Stimulated activated naive CD4-positive, alpha-beta T cell treated with Interleukin-2 at 50 U/mL for 16 hours (primary cell): ENCODE measurements around the gene GRIK4.

Experiments used
- DNase-seq: peaks from one replicate; lab custom pipeline; 2025; lab: John Stamatoyannopoulos, UW

The GRIK4 gene

DNA sequence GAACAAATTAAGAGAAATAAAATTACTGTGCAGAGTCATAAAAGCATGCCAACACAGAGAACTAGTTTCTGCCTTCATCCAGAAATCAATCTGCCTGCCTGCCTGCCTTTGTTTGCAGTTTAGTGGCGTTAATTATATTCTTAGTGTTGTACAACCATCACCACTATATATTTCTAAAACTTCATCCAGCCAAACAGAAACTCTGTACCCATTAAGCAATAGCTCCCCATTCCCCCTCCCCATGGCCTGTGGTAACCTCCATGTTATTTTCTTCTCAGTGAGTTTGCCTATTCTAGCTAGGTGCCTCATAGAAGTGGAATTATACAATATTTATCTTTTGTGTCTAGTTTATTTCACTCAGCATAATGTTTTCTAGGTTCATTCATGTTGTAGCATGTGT is 329.1 kb downstream of the GRIK4 start:
- no peak for DNase-seq

- no peak for DNase-seq
Measured at GRCh38 chr11:120841074-120841473, 329.5 kb downstream of the GRIK4 start.

DNA sequence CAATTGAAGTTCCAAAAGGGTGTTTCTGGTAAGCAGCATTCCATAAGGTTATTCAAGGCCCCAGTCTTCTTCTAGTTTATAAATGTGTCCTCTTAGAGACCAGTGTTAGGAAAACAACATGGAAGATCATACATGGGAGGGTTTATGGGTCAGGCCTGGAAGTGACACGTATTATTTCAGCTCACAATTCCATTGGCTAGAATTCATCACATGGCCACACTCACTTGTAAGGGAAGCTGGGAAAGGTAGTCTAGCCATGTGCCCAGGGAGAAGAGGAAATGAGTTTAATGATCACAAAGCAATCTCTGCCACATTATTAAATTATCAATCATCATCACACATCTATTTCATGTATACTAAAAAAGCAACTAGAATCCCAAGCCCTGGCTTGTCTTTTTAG is 330.6 kb downstream of the GRIK4 start:
- no peak for DNase-seq

- DNase-seq = no peak
Measured at GRCh38 chr11:120853435-120853834, 341.9 kb downstream of the GRIK4 start.

DNA sequence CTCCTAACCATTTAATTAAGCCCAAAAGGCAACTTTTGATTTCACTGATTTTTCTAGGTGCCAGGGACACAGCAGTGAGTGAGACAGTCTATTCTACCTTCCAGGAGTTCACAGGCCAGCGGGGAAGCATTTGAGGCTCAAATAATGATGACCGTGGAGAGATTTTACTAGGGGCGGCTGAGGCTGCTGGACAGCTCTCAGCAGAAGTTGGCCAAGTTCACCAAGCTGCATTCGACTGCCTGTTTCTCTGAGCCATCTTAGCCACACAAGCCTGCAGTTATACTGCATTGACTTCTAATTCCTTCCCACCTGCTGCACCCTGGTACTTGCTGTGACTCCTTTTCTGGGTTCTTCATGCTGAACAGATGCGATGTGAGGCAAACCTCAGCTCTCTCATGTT is 343.4 kb downstream of the GRIK4 start:
- no peak for DNase-seq

- DNase-seq = no peak
Measured at GRCh38 chr11:120857508-120857907, 346.0 kb downstream of the GRIK4 start.

DNA sequence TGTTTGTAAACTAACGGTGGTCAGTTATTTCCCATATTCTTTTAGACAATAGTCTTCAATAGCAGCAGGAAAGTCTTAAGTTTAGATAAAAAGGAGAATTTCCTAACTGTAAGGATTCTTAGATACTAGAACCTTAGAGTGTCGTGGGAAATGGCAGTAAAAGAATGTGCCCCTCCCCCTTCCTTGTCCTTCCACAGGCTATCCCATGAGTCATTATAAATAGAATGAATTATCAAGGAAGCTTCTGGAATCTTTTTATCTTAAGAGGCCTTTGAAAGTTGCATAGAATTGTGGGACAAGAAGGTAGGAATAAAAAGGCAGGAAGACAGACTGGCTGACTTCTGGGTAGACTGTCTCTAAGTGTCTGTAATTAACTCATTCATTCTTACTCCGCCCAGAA is 347.2 kb downstream of the GRIK4 start:
- no peak for DNase-seq

DNA sequence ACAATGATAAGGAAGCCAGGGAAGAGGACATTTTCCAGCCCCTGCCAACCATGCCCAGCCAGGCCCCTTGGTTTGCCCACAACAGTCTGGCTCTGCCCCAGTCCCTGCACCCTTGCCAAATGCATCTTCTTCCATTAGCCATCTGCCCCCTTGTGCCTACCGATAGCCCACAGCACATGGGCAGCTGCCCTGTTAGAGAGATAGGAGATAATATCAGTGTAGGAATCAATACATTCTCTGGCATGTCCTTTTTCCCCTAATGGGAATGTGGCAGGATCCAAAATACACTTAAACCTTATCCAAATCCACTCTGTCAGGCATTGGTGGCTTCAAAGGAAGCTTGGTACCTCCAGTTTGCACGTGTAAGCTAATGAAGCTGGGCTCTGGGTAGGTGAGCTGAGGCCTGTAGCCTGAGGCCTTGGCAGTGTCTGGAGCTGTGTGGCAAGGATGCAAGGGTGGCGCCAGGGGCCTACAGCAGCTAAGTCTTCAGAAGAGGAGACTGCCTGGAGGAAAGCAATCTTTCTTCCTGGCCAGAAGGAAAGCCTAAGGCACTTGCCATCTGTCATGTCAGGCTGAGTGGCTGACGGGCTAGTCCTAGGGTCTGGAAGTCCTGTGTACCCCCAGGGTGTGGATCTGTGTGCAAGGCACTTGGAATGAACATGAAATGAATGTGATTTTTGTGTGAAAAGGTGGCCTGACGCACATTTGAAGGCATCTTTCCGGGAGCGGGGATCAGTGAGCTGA is 348.2 kb downstream of the GRIK4 start:
- DNase-seq = no peak

GRCh38 chr11:120863359-120863758 is 351.8 kb downstream of the GRIK4 start:
- DNase-seq = no peak

DNA sequence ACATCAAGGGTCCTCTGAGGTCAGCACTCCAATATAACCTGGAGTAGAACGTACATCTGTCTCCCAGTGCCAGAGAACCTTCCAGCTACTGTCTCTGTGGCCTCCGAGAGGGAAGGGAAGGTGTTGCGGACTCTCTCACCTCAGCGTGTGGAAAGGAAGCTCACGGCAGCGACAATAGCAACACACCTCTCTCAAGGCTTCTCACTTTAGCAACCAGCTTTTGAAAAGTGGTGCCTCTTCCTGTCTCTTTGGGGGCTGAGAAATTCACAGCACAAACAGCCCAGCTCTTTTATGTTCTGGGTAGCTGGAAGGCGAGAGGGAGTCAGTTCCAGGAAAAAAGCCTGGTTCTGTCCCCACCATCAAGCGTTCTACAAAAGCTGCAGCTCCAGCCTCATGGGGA is 355.5 kb downstream of the GRIK4 start:
- no peak for DNase-seq

DNA sequence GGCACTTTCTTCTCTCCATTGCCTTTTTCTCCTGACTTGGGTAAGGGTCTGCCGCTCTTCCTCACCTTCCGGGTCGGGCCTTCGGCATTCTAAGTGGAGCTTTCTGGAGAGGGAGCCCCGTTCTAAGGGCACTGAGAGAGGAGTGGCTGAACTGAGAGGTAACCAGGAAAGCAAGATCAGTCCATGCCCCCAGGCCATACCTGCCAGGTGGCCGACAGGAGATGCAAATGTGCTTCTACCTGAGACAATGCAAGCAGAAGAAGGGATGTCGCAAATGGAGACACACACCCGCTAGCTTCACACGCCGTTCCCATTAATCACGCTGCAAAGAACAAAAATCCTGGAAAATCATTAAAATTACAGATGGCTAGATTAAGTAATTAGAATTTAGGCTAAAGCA is 356.0 kb downstream of the GRIK4 start:
- no peak for DNase-seq

DNA sequence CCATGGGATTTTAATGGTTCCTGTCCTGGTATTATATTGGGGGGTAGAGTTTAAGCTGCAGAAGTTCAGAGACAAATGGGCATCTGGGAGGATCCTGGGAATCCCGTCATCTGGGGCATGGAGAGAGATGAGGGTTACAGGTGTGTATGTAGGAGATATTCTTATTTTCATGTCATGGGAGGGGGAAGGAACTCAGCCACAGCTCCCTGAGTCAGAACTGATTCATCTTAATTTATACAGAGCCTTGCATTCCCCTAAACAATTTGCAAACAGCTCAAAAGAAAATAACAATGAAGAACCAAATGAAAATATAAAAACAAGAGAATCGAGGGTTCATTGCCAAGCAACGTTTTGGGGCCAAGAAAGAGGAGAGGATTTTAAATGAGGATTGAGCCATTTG is 356.4 kb downstream of the GRIK4 start:
- no peak for DNase-seq

DNA sequence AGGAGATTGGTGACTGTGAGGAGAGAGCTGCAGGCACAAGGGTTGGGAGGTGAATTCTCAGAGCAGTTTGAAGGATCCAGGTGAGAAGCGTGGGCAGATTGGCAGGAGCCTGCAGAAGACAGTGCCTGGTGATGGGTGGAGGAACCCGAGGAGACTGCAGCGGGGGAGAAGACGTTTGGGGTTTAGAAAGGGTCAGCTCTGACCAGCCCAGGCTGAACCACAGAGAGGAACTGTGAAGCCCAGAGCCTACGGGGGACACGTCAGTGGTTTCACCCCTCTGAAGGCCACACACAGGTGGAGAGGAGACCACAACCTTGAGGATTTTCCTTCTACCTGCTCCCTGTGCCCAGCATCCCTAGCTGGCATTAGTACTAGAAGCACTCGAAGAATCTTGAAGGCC is 357.5 kb downstream of the GRIK4 start:
- DNase-seq = no peak

GRCh38 chr11:120869516-120870011 is 358.0 kb downstream of the GRIK4 start:
- no peak for DNase-seq

DNA sequence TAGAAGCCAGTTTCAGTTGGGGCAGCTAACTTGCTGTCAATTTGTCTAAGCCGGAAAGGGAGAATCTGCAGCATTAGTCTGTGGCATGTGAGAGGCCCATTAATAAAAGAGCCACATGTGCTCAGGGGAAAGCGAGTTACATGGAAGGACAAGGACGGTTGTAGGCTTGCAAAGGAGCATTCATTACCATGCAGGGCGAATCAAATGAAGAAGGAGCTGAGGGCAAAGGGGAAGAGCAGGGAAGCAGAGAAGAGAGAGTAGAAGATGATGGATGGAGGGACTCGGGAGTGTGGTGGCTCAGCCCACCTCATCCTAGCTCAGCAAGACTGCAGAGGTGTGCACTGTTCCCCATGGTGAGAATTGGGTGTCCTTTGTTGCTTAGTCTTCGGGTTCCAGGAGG is 359.6 kb downstream of the GRIK4 start:
- DNase-seq = no peak

DNA sequence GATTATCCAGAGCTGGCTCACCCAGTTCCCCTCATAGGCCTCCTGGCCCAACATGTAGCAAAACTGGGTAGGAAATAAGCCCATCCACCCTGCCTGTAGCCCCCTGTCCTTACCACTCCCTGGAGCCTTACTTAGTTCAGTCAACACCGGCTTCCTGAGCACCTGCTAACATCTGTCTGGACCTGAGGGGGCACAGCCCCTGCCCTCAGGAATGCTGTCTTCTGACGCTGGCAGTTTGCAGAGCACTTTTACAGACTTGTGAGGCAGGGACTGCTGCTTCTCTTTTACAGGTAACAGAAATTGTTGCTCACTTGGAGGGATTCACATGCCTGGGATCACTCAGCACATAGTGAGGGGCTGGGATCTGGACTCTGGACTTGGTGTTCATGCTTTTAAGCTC is 360.4 kb downstream of the GRIK4 start:
- no peak for DNase-seq

- no peak for DNase-seq
Measured at GRCh38 chr11:120873966-120874735, 362.6 kb downstream of the GRIK4 start.

DNA sequence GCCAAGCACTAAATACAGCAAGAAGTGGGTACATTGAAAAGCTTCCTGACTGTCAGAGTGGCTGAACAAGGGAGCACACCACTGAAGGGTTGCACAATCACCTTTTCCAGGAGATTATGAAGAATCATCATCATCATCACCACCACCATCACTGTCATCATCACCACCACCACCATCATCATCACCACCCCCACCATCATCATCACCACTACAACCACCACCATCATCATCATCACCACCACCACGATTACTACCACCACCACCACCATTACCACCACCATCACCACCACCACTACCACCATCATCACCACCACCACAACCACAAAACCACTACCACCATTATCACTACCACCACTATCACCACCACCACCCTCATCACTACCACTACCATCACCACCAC is 364.4 kb downstream of the GRIK4 start:
- DNase-seq = no peak

GRCh38 chr11:120877746-120878365 is 366.3 kb downstream of the GRIK4 start:
- DNase-seq = no peak

DNA sequence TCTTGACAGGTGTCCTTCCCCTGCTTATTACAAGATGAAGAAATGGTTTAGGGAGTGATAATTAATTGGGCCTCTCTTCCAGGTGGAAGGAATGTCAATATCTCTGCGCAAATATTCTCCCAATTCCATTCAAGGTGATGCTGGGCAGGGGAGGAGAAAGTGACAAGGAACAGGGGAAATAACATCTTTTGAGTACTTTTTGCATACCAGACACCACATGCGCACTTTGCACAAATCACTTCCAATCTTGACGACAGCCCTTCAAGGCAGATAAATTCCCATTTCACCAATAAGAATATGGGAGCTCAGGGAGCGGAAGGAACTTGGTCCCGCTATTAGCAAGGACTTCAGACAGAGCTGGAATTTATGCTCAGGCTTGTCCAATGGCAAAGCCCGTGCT is 367.2 kb downstream of the GRIK4 start:
- DNase-seq = no peak

DNA sequence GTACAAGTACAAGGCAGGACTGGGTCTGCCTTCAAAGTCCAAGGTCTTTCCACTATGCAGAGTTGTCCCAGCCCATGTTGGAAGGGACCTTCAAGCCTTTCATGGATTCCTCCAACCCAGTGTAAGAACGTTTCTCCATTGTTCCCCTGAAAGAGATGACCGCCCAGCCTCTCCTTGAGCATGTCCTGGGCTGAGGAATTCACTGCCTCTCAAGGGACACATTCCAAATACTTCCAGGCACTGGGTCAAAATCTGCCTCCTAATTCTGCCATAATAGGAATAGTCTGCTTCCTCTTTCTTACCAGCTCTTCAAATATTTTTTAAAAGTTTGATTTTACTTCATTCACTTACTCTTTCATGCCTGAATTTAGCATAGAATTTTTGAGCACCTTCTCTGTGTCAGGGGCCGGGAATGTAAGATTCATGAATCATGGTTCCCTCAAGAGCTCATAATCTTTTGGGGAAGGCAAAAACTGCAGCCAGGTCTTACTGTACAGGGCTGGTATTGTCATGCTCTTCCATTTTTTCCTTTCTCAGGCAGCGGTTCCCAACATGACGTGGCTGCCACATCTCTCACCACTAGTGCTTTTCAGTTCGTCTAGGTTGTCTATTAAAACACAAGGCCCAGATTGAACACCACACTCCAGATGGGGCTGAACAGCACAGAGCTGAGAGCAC is 369.1 kb downstream of the GRIK4 start:
- no peak for DNase-seq

DNA sequence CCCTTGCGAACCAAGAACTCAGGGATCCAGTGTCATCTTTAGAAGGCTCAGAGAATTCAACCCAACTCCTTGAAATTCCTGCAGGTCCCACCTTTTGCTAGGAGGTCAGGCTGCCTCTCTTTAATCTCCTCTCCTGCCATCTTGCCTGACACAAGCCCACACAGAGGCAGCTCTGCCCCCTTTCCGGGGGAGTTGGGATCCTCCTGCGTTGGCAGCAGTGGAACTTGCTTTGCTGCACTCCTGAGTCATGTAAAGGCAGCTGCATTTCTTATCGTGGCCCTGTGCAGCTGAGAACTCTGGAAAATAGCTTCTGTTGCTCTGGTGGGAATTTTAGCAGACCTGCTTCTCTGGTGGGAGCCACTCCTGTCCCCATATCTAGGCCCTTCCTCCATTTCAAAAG is 370.0 kb downstream of the GRIK4 start:
- no peak for DNase-seq

DNA sequence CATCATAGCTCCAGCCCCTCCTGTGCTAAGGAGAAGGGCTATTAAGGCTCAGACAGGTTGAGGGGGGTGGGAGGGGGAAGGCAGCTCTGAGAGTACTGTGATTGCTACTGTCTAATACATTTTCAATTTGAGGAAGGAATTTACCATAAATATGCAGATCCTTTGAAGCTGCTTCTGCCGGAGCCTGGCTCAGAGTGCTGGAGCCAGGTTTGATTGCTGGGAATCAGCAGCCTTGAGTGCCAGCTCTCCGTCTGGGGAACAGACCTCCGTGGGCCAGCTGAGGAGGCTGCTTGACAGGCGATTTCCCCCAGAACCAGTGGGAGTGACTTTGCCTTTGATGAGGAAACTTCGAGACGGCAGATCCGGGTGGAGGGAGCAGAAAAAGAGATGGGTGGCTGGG is 370.6 kb downstream of the GRIK4 start:
- DNase-seq = no peak
